Activated T-cell treated with anti-CD3 and anti-CD28 coated beads, Interleukin-2, amount 50 U/mL, for 72 hours (primary cell): ENCODE measurements around the gene AZGP1. TPM values are rescaled to one million over a fixed set of nuclear protein-coding genes. Genes with fewer than 3 reads are reported as not detected.

Experiments
- ATAC-seq, 2 donors: fragments of 150-1000 bp; cut with Tn5 transposase; replicated peaks in 1 of 2; 2 replicates each; pipeline ENCODE4 v1.10.0; 2021; ENCODE audit warnings: moderate library complexity in 2 of 2, mild to moderate bottlenecking in 1 of 2
- DNase-seq, 2 donors: peaks; one replicate each; pipeline ENCODE4 v3.0.0; 2021 to 2022; ENCODE audit warnings: mixed read lengths in 1 of 2
- H3K27ac Mint-ChIP-seq: one replicate; pipeline ENCODE4 v1.8.0; 2022; ENCODE audit warnings: mild to moderate bottlenecking, moderate library complexity, mixed read lengths
- H3K27me3 Mint-ChIP-seq: one replicate; pipeline ENCODE4 v1.8.0; 2022; ENCODE audit warnings: low read depth, mixed read lengths
- H3K36me3 Mint-ChIP-seq, 2 donors: one replicate each; pipeline ENCODE4 v1.8.0; 2022; ENCODE audit warnings: mixed read lengths in 2 of 2, mild to moderate bottlenecking in 1 of 2; ENCODE audit not compliant: insufficient read depth in 2 of 2
- H3K4me1 Mint-ChIP-seq: one replicate; pipeline ENCODE4 v1.8.0; 2022; ENCODE audit warnings: low read depth, mixed read lengths
- H3K4me3 Mint-ChIP-seq, 2 donors: one replicate each; pipeline ENCODE4 v1.8.0; 2022; ENCODE audit warnings: mild to moderate bottlenecking in 2 of 2, mixed read lengths in 2 of 2, moderate library complexity in 2 of 2
- H3K9me3 Mint-ChIP-seq, 2 donors: one replicate each; pipeline ENCODE4 v1.8.0; 2022; ENCODE audit warnings: mixed read lengths in 2 of 2
- total RNA-seq, 2 donors: library from RNA; stranded (reverse); gene quantifications; one replicate each; pipeline ENCODE4 v1.2.3, GENCODE V29; 2022

The AZGP1 gene
- total RNA-seq, 2 donors from 2014 or later = not detected

DNA sequence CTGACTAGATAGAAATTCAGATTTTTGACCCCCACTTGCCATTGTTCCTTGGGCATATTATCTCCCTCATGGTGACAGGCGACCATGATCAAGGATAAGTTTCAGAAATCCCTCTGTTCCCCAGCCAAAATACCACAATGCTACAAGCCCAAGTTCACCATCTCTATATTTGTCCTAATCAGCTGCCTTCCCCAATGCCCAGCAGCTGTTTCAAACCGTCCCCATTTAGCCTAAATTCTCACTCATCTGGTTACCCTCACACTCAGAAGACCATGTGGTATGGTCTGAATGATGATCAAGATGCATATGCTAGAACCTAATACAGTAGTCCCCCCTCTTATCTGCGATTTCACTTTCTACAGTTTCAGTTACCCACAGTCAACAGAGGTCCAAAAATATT, 45.5 kb downstream of the AZGP1 start:
- H3K36me3 Mint-ChIP-seq = no peaks in the 10 kb centered on the region
- H3K4me3 Mint-ChIP-seq = no peak overlapping the region
- H3K27me3 Mint-ChIP-seq = peaks cover 27% of the 10 kb centered on the region
- H3K9me3 Mint-ChIP-seq = no peaks in the 10 kb centered on the region
- H3K27ac Mint-ChIP-seq = no peak overlapping the region
- ATAC-seq (no peak), DNase-seq (no peak)
- peaks cover 32% of the 10 kb centered on the region for H3K4me1 Mint-ChIP-seq

DNA sequence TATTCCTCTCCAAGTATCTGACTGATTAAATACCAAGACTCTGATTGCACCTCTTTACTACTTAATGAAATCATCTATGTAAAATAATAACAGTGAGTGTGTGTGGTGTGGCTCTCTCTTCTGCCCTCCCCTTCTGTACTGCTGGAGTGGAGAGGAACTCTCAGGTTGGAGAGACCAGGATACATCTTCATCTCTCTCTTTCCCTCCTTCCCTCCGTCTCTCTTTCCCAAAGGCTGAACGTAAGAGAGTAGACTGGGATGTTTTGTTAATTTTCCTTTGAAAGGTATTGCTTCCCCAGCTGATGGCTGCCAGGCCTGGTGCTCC, 46.1 kb downstream of the AZGP1 start:
- no peak for DNase-seq
- Mint-ChIP-seq H3K27me3 (peaks cover 27% of the 10 kb centered on the region), H3K36me3 (no peaks in the 10 kb centered on the region), H3K9me3 (no peaks in the 10 kb centered on the region), H3K27ac (peak overlapping the region; percentile 41), H3K4me3 (peak overlapping the region; percentile 79 to 83), H3K4me1 (peaks cover 25% of the 10 kb centered on the region)
- ATAC-seq = peak; percentile 45 to 46

DNA sequence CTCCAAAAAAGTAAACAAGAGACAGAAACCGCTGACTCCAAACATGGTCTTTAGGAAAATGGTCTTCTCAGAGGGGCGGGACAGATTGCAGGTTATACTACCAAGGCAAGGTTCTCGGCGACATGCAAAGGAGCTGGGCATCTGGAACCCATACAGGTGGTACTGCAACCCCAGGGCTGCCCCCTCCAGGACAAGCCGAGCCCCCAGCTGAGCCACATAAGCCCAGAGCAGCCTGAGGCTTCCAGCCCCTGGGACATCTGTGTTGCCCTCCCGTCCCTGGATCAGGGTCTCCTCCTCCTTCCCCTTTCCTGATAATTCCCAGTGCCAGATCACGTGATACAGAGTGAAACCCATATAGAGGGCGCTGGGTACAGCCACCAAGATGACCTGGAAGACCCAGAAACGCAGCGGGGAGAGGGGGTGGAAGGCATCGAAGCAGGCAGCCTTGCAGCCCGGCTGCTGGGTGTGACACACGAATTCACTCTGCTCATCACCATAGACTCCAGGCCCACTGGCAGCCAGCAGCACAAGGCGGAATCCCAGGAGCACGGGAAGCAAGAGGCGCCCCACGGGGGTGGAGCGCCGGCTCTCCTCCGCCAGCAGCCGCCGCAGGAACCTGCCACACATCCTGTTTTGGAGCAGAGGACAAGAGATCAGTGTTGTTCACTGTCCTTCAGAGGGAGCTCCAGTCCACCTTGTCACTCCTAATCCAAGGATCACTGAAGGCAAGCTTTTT, 46.7 kb downstream of the AZGP1 start, which contains the start of gene GJC3:
Gene GJC3 (minus strand): TSS at position 627 of the 736 bp plus-strand sequence. CDS start 0 bp downstream, at position 627.
- Mint-ChIP-seq H3K27me3 (peaks cover 27% of the 10 kb centered on the region), H3K27ac (peak within 1 kb of the TSS; percentile 41), H3K4me3 (peak within 1 kb of the TSS; percentile 79 to 83), H3K9me3 (no peaks in the 10 kb centered on the region), H3K4me1 (peaks cover 23% of the 10 kb centered on the region), H3K36me3 (no peaks in the 10 kb centered on the region)
- peak; percentile 54 to 59 for DNase-seq
- peak; percentile 93 to 97 for ATAC-seq

DNA sequence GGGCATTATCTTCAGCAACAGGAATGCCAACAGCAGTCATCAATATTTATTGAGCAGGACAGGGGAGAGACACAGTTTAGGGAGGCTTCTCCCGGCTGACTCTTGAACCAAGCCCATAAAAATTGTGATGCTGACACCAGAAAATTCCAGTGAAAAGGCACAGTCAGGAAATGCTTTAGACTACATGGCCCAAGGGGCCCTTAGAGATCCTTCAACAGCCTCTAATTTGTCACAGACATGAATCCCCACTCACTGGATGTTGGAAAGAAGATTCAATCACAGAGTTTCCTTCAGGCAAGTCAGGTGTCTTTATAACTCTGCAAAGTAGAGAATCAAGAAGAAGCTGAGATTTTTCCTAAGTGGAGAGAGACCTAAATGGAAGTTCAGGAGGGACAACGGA, 47.6 kb downstream of the AZGP1 start:
- no peak for DNase-seq

DNA sequence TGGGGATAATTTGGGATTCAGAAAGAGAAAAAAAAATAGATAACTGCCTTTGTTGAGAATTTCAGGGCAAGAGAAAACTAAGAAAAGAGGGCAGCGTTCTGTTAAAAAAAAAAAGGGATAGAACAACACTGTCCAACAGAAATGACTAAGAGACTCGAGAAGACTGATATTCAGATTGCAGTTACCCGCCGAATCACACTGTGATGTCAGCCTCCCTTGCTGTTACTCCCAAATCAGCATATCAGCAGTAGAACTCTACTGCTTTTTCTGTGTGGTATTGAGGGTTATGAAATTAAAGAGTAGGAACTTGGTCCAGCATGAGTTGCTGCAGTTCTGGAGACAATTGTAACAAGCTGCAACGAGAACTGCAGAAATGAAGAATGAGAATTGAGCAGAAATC, 48.3 kb downstream of the AZGP1 start:
- H3K27me3 Mint-ChIP-seq = peaks cover 27% of the 10 kb centered on the region
- H3K27ac Mint-ChIP-seq = no peak overlapping the region
- no peaks in the 10 kb centered on the region for H3K36me3 Mint-ChIP-seq
- no peaks in the 10 kb centered on the region for H3K9me3 Mint-ChIP-seq
- ATAC-seq (no peak), DNase-seq (no peak)
- peaks cover 23% of the 10 kb centered on the region for H3K4me1 Mint-ChIP-seq
- no peak overlapping the region for H3K4me3 Mint-ChIP-seq

More for the DNA sequence above, 47.6 kb downstream of the AZGP1 start:
- H3K36me3 Mint-ChIP-seq = no peaks in the 10 kb centered on the region
- no peak for ATAC-seq
- H3K27ac Mint-ChIP-seq = no peak overlapping the region
- H3K4me1 Mint-ChIP-seq = peaks cover 23% of the 10 kb centered on the region
- no peaks in the 10 kb centered on the region for H3K9me3 Mint-ChIP-seq
- peak overlapping the region; percentile 79 to 83 for H3K4me3 Mint-ChIP-seq
- peaks cover 27% of the 10 kb centered on the region for H3K27me3 Mint-ChIP-seq

DNA sequence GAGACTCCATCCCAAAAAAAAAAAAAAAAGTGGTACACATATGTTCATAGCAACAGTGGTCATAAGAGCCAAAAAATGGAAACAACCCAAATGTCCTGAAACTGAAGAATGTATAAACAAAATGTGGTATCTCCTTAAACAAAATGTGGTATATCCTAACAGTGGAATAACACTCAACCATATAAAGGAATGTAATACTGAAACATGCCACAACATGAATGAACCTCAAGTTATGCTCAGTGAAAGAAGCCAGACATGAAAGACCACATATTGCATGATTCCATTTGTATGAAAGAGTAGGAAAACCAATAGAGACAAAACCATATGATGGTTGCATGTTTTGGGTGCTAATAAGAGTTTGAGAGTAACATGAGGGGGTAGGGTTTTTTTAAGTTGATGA, 49.5 kb downstream of the AZGP1 start:
- peaks cover 0 to 5% of the 10 kb centered on the region in 2 donors for H3K36me3 Mint-ChIP-seq
- ATAC-seq (no peak), DNase-seq (no peak)
- H3K27ac Mint-ChIP-seq = no peak overlapping the region
- H3K27me3 Mint-ChIP-seq = peaks cover 27% of the 10 kb centered on the region
- H3K4me1 Mint-ChIP-seq = peaks cover 23% of the 10 kb centered on the region
- no peak overlapping the region for H3K4me3 Mint-ChIP-seq
- no peaks in the 10 kb centered on the region for H3K9me3 Mint-ChIP-seq

DNA sequence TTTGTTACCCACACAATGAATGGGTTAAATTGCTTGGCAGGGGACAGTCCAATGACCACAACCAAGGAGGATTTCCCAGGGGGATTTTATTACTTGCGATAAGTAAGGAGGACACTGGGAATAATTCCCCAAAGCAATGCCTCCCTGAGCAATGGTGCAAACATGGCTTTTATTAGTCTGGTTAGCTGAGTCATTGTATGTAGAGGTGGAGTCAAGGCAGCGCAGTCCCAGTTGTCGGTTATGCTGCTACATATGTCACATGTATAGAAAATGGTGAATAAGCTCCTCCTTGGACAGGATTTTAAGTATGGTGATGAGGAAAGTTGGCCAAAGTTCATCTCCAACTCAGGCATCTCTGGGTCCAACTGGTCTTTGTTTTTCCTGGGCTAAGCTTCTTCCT, 52.6 kb downstream of the AZGP1 start:
- Mint-ChIP-seq H3K9me3 (no peaks in the 10 kb centered on the region), H3K4me3 (no peak overlapping the region), H3K27me3 (peaks cover 21% of the 10 kb centered on the region), H3K4me1 (peaks cover 19% of the 10 kb centered on the region), H3K36me3 (peaks cover 4 to 7% of the 10 kb centered on the region in 2 donors), H3K27ac (no peak overlapping the region)
- DNase-seq = no peak
- no peak for ATAC-seq

DNA sequence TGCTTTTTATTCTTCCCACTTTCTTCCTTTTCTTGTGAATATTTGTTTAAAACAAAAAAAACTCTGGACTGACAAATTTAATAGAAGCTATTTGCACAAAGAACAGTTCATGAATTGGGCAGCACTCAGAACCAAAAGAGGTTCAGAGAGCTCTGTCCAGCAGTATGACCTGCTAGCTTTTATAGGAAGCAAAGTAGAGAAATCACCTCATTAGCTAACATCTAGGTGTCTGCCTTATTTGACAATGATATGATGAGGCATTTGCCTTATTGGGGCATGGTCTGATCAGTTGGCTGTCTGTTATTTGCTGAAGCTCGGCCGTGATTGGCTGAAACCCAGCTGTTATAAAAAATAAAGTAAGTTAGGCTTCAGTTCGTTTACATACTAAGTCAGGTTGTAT, 55.7 kb downstream of the AZGP1 start:
- no peaks in the 10 kb centered on the region for H3K27me3 Mint-ChIP-seq
- H3K27ac Mint-ChIP-seq = peak overlapping the region; percentile 82
- H3K9me3 Mint-ChIP-seq = no peaks in the 10 kb centered on the region
- ATAC-seq = no peak
- DNase-seq = no peak
- H3K4me3 Mint-ChIP-seq = peak overlapping the region; percentile 95
- H3K36me3 Mint-ChIP-seq = peaks cover 12 to 21% of the 10 kb centered on the region in 2 donors
- H3K4me1 Mint-ChIP-seq = peaks cover 44% of the 10 kb centered on the region

DNA sequence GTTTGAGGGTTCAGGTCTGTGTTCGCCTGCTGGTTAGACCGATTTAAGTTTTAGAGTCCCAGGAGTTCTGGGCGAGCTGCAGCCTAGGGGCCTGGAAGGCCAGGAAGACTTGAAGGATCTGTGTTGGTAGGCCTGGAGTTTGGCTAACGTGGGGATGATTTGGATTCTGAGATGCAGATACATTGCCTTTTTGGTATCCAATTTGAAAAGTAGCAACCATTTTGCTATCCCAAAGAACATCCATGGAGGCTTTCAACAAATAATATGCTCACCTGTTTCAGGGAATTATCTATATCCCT, 56.1 kb downstream of the AZGP1 start:
- Mint-ChIP-seq H3K4me3 (peak overlapping the region; percentile 95), H3K27me3 (no peaks in the 10 kb centered on the region), H3K4me1 (peaks cover 48% of the 10 kb centered on the region), H3K27ac (peak overlapping the region; percentile 82), H3K9me3 (no peaks in the 10 kb centered on the region), H3K36me3 (peaks cover 12 to 21% of the 10 kb centered on the region in 2 donors)
- no peak for ATAC-seq
- no peak for DNase-seq

DNA sequence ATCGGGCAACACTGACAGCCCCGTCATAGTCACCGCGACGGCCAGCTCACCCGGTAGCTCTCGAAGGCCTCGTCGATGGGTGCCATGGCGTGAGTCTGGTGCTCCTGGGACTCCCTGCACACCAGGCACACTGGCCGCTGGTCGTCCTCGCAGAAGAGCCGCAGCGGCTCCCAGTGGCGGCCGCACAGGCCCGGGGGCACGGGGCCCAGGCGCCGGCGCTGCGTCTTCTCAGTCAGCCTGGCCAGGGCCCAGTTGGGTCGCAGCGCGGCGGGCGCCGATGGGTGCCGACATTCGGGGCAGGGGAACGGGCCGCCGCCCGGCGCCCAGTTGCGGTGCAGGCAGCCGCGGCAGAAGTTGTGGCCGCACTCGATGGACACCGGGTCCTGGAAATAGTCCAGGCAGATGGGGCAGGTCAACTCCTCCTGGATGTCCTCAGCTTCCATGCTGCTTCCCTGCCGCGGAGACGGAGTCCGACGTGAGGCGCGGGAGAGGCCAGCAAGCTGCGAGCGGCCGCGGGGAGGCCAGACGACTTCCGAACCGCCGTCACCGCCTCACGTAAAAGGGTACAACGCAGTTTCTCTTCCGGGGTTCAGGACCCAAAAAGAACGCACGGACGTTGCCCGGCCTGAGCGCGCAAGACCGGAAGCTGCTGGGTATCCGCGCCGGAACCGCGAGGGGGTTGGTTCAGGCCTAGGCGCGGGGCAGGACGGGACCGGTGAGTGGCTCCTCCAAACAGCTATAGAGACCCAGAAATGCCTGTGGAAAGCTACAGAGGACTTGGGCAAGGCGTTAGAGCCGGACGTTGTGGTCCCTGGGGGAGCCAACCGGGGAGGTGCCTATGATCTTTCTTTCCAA, 56.6 kb downstream of the AZGP1 start, which contains the start of gene TRIM4:
Gene TRIM4 (minus strand): TSS at position 572 of the 855 bp plus-strand sequence. CDS start 129 bp downstream, at position 443.
- Mint-ChIP-seq H3K27ac (peak within 1 kb of the TSS; percentile 85), H3K9me3 (no peaks in the 10 kb centered on the region), H3K4me1 (peaks cover 54% of the 10 kb centered on the region), H3K36me3 (peaks cover 12 to 21% of the 10 kb centered on the region in 2 donors), H3K27me3 (no peaks in the 10 kb centered on the region), H3K4me3 (peak within 1 kb of the TSS; percentile 95)
- ATAC-seq (peak; percentile 99), DNase-seq (peak; percentile 93 to 95)

Other genes with a start within 250 kb of the AZGP1 start
- gene CYP3A7, start 240.8 kb downstream of the AZGP1 start, total RNA-seq = not detected
- not detected for gene CYP3A4, start 191.8 kb downstream of the AZGP1 start, total RNA-seq
- under 1 TPM; 0.17 to 0.32 TPM for gene CYP3A43, start 148.0 kb downstream of the AZGP1 start, total RNA-seq
- under 1 TPM; 0.46 to 0.53 TPM for gene OR2AE1, start 99.0 kb downstream of the AZGP1 start, total RNA-seq
- gene TRIM4, start 56.5 kb downstream of the AZGP1 start, total RNA-seq = 10 to 100 TPM; 34.9 to 38.2 TPM
- gene GJC3, start 46.4 kb downstream of the AZGP1 start, total RNA-seq = 1 to 10 TPM in 1 of 2 donors, under 1 TPM in 1; 0.58 to 1.7 TPM
- gene ZKSCAN1, start 39.6 kb upstream of the AZGP1 start, total RNA-seq = 10 to 100 TPM; 70.3 to 78.2 TPM
- gene ZSCAN21, start 73.7 kb upstream of the AZGP1 start, total RNA-seq = 10 to 100 TPM in 1 of 2 donors, 1 to 10 TPM in 1; 8.4 to 12.4 TPM
- gene ZNF3, start 105.7 kb upstream of the AZGP1 start, total RNA-seq = 10 to 100 TPM; 23.1 to 24.2 TPM
- 10 to 100 TPM; 43.7 to 45.4 TPM for gene COPS6, start 112.9 kb upstream of the AZGP1 start, total RNA-seq
- 100 to 1,000 TPM; 270 to 332 TPM for gene MCM7, start 125.4 kb upstream of the AZGP1 start, total RNA-seq
- 10 to 100 TPM in 1 of 2 donors, 1 to 10 TPM in 1; 9.3 to 10.5 TPM for gene AP4M1, start 125.6 kb upstream of the AZGP1 start, total RNA-seq
- gene TAF6, start 143.3 kb upstream of the AZGP1 start, total RNA-seq = 10 to 100 TPM; 76.7 to 88.1 TPM
- gene CNPY4, start 143.6 kb upstream of the AZGP1 start, total RNA-seq = 10 to 100 TPM; 11.1 to 18.8 TPM
- gene MBLAC1, start 150.9 kb upstream of the AZGP1 start, total RNA-seq = 1 to 10 TPM; 3.2 to 3.4 TPM
- 100 to 1,000 TPM; 130 to 134 TPM for gene LAMTOR4, start 172.9 kb upstream of the AZGP1 start, total RNA-seq
- gene TRAPPC14, start 182.7 kb upstream of the AZGP1 start, total RNA-seq = 10 to 100 TPM; 22.1 to 28.8 TPM
- gene GAL3ST4, start 192.6 kb upstream of the AZGP1 start, total RNA-seq = 10 to 100 TPM in 1 of 2 donors, 1 to 10 TPM in 1; 6.9 to 11.7 TPM
- 10 to 100 TPM in 1 of 2 donors, 1 to 10 TPM in 1; 9.7 to 14.2 TPM for gene GPC2, start 201.3 kb upstream of the AZGP1 start, total RNA-seq
- 100 to 1,000 TPM; 103 to 121 TPM for gene STAG3, start 201.9 kb upstream of the AZGP1 start, total RNA-seq
- gene PVRIG, start 243.9 kb upstream of the AZGP1 start, total RNA-seq = 10 to 100 TPM; 26.7 to 34.4 TPM